H1 (cell line): Measurements from ENCODE around the gene TRIM56. TPM values are rescaled to one million over a fixed set of nuclear protein-coding genes. Genes with fewer than 3 reads are reported as not detected.

Experiments
- CTCF ChIA-PET: fragments of 300-600 bp; sonication (Branson Sonifier 250); formaldehyde crosslinking; loops from one replicate; lab custom pipeline; 2021; ENCODE audit not compliant: partially characterized antibody; lab: Charles Lee
- POLR2A ChIA-PET: fragments of 300-600 bp; sonication (Branson Sonifier 250); formaldehyde crosslinking; loops from one replicate; lab custom pipeline; 2021; ENCODE audit warnings: inconsistent platforms; ENCODE audit not compliant: partially characterized antibody; lab: Charles Lee
- DNase-seq, 2 experiments: peaks; one replicate each; pipeline versions ENCODE4 v3.0.0 to v3.0.0-alpha.2; 2010 to 2022; ENCODE audit warnings: low spot score in 2 of 2, low read depth in 1 of 2, mixed read lengths in 1 of 2
- FAIRE-seq: peaks from 2 replicates; lab custom pipeline; 2011; peaks lifted over from hg19 to GRCh38; lab: Jason Lieb, UNC
- H2AFZ ChIP-seq: 2 replicates; pipeline ENCODE4 v1.8.1; 2012; ENCODE audit warnings: low read length, inconsistent platforms
- H2AK5ac ChIP-seq: 2 replicates; pipeline ENCODE4 v1.6.1; 2013; ENCODE audit warnings: low read depth, low read length
- H2BK120ac ChIP-seq: replicated peaks from 2 replicates; pipeline ENCODE3; 2013; ENCODE audit warnings: low read depth, low read length, inconsistent platforms
- H2BK12ac ChIP-seq: 2 replicates; pipeline ENCODE4 v1.6.1; 2013; ENCODE audit warnings: low read depth, low read length
- H2BK15ac ChIP-seq: 2 replicates; pipeline ENCODE4 v1.6.1; 2013; ENCODE audit warnings: low read length
- H2BK20ac ChIP-seq: 2 replicates; pipeline ENCODE4 v1.6.1; 2013; ENCODE audit warnings: low read length
- H2BK5ac ChIP-seq: 2 replicates; pipeline ENCODE4 v1.6.1; 2013; ENCODE audit warnings: low read depth, low read length
- H3K14ac ChIP-seq: 2 replicates; pipeline ENCODE4 v1.6.1; 2013; ENCODE audit warnings: inconsistent platforms; ENCODE audit not compliant: insufficient read length
- H3K18ac ChIP-seq: 2 replicates; pipeline ENCODE4 v1.6.1; 2013; ENCODE audit warnings: low read length; ENCODE audit errors: extremely low read depth
- H3K23ac ChIP-seq: 2 replicates; pipeline ENCODE4 v1.6.1; 2013; ENCODE audit warnings: inconsistent platforms; ENCODE audit not compliant: insufficient read length
- H3K23me2 ChIP-seq: 2 replicates; pipeline ENCODE4 v1.6.1; 2013; ENCODE audit warnings: low read depth, low read length
- H3K27ac ChIP-seq: 2 replicates; pipeline ENCODE4 v1.6.1; 2011; ENCODE audit warnings: low read depth, low read length, inconsistent platforms
- H3K27me3 ChIP-seq, 4 experiments: replicated peaks in 1 of 4; 1 replicate in 1 of 4; 2 replicates in 3 of 4; pipeline versions ENCODE4 v1.6.1 to v1.8.1; 2011 to 2013; ENCODE audit warnings: low read length in 3 of 4, mild to moderate bottlenecking in 3 of 4, inconsistent platforms in 2 of 4, mixed read lengths in 2 of 4, moderate library complexity in 1 of 4; ENCODE audit not compliant: control insufficient read depth in 3 of 4, insufficient read depth in 3 of 4; ENCODE audit errors: extremely low read depth in 1 of 4
- H3K36me3 ChIP-seq, 4 experiments: 2 replicates each; pipeline versions ENCODE4 v1.6.1 to v1.8.1; 2011 to 2013; ENCODE audit warnings: mild to moderate bottlenecking in 4 of 4, low read length in 3 of 4, moderate library complexity in 2 of 4, control low read depth in 1 of 4, inconsistent platforms in 1 of 4; ENCODE audit not compliant: insufficient read depth in 4 of 4, control insufficient read depth in 2 of 4
- H3K4ac ChIP-seq: replicated peaks from 2 replicates; pipeline ENCODE3; 2013; ENCODE audit warnings: low read length, low read depth, mixed read lengths, inconsistent platforms; ENCODE audit not compliant: insufficient read length
- H3K4me1 ChIP-seq, 4 experiments: replicated peaks in 1 of 4; 1 replicate in 1 of 4; 2 replicates in 3 of 4; pipeline versions ENCODE4 v1.6.1 to v1.8.1; 2011 to 2013; ENCODE audit warnings: low read length in 3 of 4, inconsistent platforms in 2 of 4, mixed read lengths in 1 of 4; ENCODE audit not compliant: insufficient read depth in 4 of 4, control insufficient read depth in 3 of 4
- H3K4me2 ChIP-seq, 2 experiments: 2 replicates each; pipeline versions ENCODE4 v1.6.1 to v1.8.1; 2011 to 2013; ENCODE audit warnings: low read depth in 2 of 2, low read length in 2 of 2, control low read depth in 1 of 2, inconsistent platforms in 1 of 2, mild to moderate bottlenecking in 1 of 2; ENCODE audit not compliant: insufficient read depth in 1 of 2
- H3K4me3 ChIP-seq, 4 experiments: fragments of 200-600, 300-600 bp in 1 of 4; sonication (generic), shearing (Covaris generic), sonication (Bioruptor Twin) in 1 of 4; 2 replicates each; pipeline versions ENCODE4 v1.5.1 to v1.8.1; 2011 to 2016; ENCODE audit warnings: low read length in 4 of 4, low read depth in 3 of 4, control low read depth in 2 of 4, inconsistent platforms in 2 of 4, mild to moderate bottlenecking in 2 of 4, mixed read lengths in 1 of 4, moderate library complexity in 1 of 4; ENCODE audit not compliant: insufficient read depth in 2 of 4; ENCODE audit errors: extremely low read depth in 1 of 4
- H3K56ac ChIP-seq: replicated peaks from 2 replicates; pipeline ENCODE3; 2013; ENCODE audit warnings: low read depth, mild to moderate bottlenecking, mixed read lengths, low read length, inconsistent platforms; ENCODE audit not compliant: insufficient read length
- H3K79me1 ChIP-seq: 2 replicates; pipeline ENCODE4 v1.6.1; 2013; ENCODE audit warnings: low read depth, low read length, control low read depth
- H3K79me2 ChIP-seq, 2 experiments: 2 replicates each; pipeline versions ENCODE4 v1.6.1 to v1.8.1; 2012 to 2013; ENCODE audit warnings: low read length in 2 of 2, mild to moderate bottlenecking in 2 of 2, inconsistent platforms in 1 of 2; ENCODE audit not compliant: insufficient read depth in 2 of 2, control insufficient read depth in 1 of 2
- H3K9ac ChIP-seq, 4 experiments: replicated peaks in 1 of 4; 1 replicate in 1 of 4; 2 replicates in 3 of 4; pipeline versions ENCODE4 v1.6.1 to v1.8.1; 2011 to 2013; ENCODE audit warnings: low read depth in 3 of 4, low read length in 3 of 4, control low read depth in 2 of 4, mild to moderate bottlenecking in 2 of 4, moderate library complexity in 2 of 4, inconsistent platforms in 1 of 4; ENCODE audit errors: extremely low read depth in 1 of 4
- H3K9me3 ChIP-seq, 2 experiments: 2 replicates each; pipeline versions ENCODE4 v1.6.1 to v1.8.1; 2012 to 2013; ENCODE audit warnings: mild to moderate bottlenecking in 2 of 2, moderate library complexity in 2 of 2, control low read depth in 1 of 2, inconsistent platforms in 1 of 2, low read depth in 1 of 2, low read length in 1 of 2, mixed read lengths in 1 of 2; ENCODE audit not compliant: insufficient read depth in 2 of 2
- H4K20me1 ChIP-seq, 2 experiments: replicated peaks in 1 of 2; 2 replicates each; pipeline versions ENCODE3 to v1.8.1; 2011 to 2013; ENCODE audit warnings: inconsistent platforms in 2 of 2, low read length in 2 of 2, mild to moderate bottlenecking in 1 of 2; ENCODE audit not compliant: insufficient read depth in 2 of 2, control insufficient read depth in 1 of 2
- H4K5ac ChIP-seq: 2 replicates; pipeline ENCODE4 v1.6.1; 2013; ENCODE audit warnings: low read length, low read depth, mixed read lengths, inconsistent platforms; ENCODE audit not compliant: insufficient read length
- H4K8ac ChIP-seq: 2 replicates; pipeline ENCODE4 v1.8.0; 2013; ENCODE audit warnings: mild to moderate bottlenecking, moderate library complexity, low read length, inconsistent platforms; ENCODE audit not compliant: insufficient read depth; ENCODE audit errors: extremely low read depth
- H4K91ac ChIP-seq: replicated peaks from 2 replicates; pipeline ENCODE3; 2013; ENCODE audit warnings: low read length, mixed read lengths, inconsistent platforms; ENCODE audit not compliant: insufficient read length
- ATF3 ChIP-seq: IDR thresholded peaks from 2 replicates; pipeline ENCODE4 v1.6.1; 2011; ENCODE audit warnings: low read depth, mild to moderate bottlenecking, low read length; ENCODE audit not compliant: insufficient read depth
- BACH1 ChIP-seq: IDR thresholded peaks from 2 replicates; pipeline ENCODE4 v1.6.1; 2012; ENCODE audit warnings: low read length, improper control_type of control experiment
- CREB1 ChIP-seq: IDR thresholded peaks from 2 replicates; pipeline ENCODE4 v1.6.1; 2012; ENCODE audit warnings: inconsistent platforms
- E2F6 ChIP-seq: IDR thresholded peaks from 2 replicates; pipeline ENCODE4 v1.6.1; 2012; ENCODE audit warnings: inconsistent platforms
- EGR1 ChIP-seq: IDR thresholded peaks from 2 replicates; pipeline ENCODE4 v1.6.1; 2011; ENCODE audit warnings: low read depth, low read length, borderline replicate concordance
- EP300 ChIP-seq, 2 experiments: IDR thresholded peaks; 1 replicate in 1 of 2; 2 replicates in 1 of 2; pipeline ENCODE4 v1.6.1; 2011 to 2012; ENCODE audit warnings: low read depth in 2 of 2, low read length in 2 of 2, mild to moderate bottlenecking in 2 of 2, borderline replicate concordance in 1 of 2, inconsistent platforms in 1 of 2, moderate library complexity in 1 of 2
- GTF2F1 ChIP-seq: IDR thresholded peaks from 2 replicates; pipeline ENCODE4 v1.6.1; 2012; ENCODE audit warnings: low read depth, low read length, improper control_type of control experiment, borderline replicate concordance
- MAX ChIP-seq: IDR thresholded peaks from 2 replicates; pipeline ENCODE4 v1.6.1; 2012; ENCODE audit warnings: inconsistent platforms
- POU5F1 ChIP-seq: IDR thresholded peaks from 2 replicates; pipeline ENCODE4 v1.6.1; 2011; ENCODE audit warnings: low read depth, mild to moderate bottlenecking, low read length, moderate library complexity
- WGBS, 2 experiments: shearing (Covaris generic) in 1 of 2; methylation state at CpG; one replicate each; pipeline versions ENCODE4 v1.1.6 to v1.1.7; 2013 to 2015; ENCODE audit warnings: low lambda C conversion rate in 2 of 2, mixed read lengths in 2 of 2, inconsistent platforms in 1 of 2, low coverage in 1 of 2, missing lambda C conversion rate in 1 of 2; ENCODE audit not compliant: insufficient replicate concordance in 2 of 2, insufficient coverage in 1 of 2, insufficient read length in 1 of 2; ENCODE audit errors: extremely low coverage in 1 of 2, missing lambda C conversion rate in 1 of 2; 5-methylcytosine and 5-hydroxymethylcytosine counted together
- polyA plus RNA-seq, 7 experiments: library from polyadenylated mRNA; depleted of rRNA in 3 of 7; stranded (reverse) in 5 of 7; unstranded in 2 of 7; fragments of >200 nt in 5 of 7; fragments of 200-250 nt in 2 of 7; gene quantifications; 1 replicate in 5 of 7; 2 replicates in 1 of 7; 4 replicates in 1 of 7; pipeline versions ENCODE4 v1.2.1 to v1.2.3, GENCODE V29; 2011 to 2013; ENCODE audit warnings: missing spikeins in 2 of 7, mixed read lengths in 2 of 7
- total RNA-seq: library from RNA; stranded (reverse); fragmentation: NEBNext Ultra II Directional; extraction: Animal tissue kit (Norgen Biotek cat#: 25700); gene quantifications from 2 replicates; pipeline ENCODE4 v1.2.1, GENCODE V29; 2021

Gene TRIM56
- total and polyA plus RNA-seq, 2 of the 8 experiments (the other 6 are each of a cell fraction or from before 2014, with no cell fraction given) = 2.0 to 17.5 TPM

GRCh38 chr7:101066141-101066832 is 19.0 kb upstream of the TRIM56 start:
- Histone ChIP-seq H3K9ac (no peak overlapping the region), H3K4ac (no peak overlapping the region), H2BK15ac (0 out of 2 replicates have a peak overlapping the region, but pooled peaks have one; percentile 72), H2AFZ (no peak overlapping the region), H3K56ac (no peak overlapping the region), H3K14ac (no peak overlapping the region), H2BK12ac (0 out of 2 replicates have a peak overlapping the region, but pooled peaks have one; percentile 4), H2AK5ac (no peak overlapping the region), H3K27me3 (no peaks in the 10 kb centered on the region), H4K8ac (no peak overlapping the region), H4K20me1 (no peaks in the 10 kb centered on the region), H2BK120ac (no peak overlapping the region), H3K79me2 (no peaks in the 10 kb centered on the region), H3K4me2 (no peak overlapping the region; a peak in 1 of 4 replicates), H3K79me1 (no peaks in the 10 kb centered on the region), H2BK5ac (no peak overlapping the region), H3K23me2 (no peaks in the 10 kb centered on the region), H3K27ac (no peak overlapping the region), H4K91ac (no peak overlapping the region), H3K4me3 (no peak overlapping the region), H3K18ac (0 out of 2 replicates have a peak overlapping the region, but pooled peaks have one; percentile 21), H3K23ac (no peak overlapping the region), H3K9me3 (no peaks in the 10 kb centered on the region), H2BK20ac (peak overlapping the region; percentile 55; the same call in 1 of the 2 replicates), H3K36me3 (no peaks in the 10 kb centered on the region), H3K4me1 (peaks cover 0 to 11% (median 8%) of the 10 kb centered on the region in 4 experiments; a peak in 5 of 7 replicates), H4K5ac (no peak overlapping the region)
- WGBS, 2 experiments = 74% methylated on average over 15 of the region's 15 CpGs; no CpG with 5 or more reads in 1 of the 2 experiments
- no peak for DNase-seq
- FAIRE-seq = no peak
- ChIA-PET CTCF (interaction anchor here (0.5 to 2.6 kb wide), 13 partner anchors 9 to 172 kb away, joined by 3 to 11 read pairs (median 3); no protein-coding TSS in a partner anchor), POLR2A (interaction anchor here (0.8 to 1.7 kb wide), 4 partner anchors 29 to 178 kb away, joined by 3 to 5 read pairs (median 4); no protein-coding TSS in a partner anchor)
- TF ChIP-seq EGR1 (no peak), POU5F1 (no peak), CREB1 (no peak), BACH1 (no peak), E2F6 (no peak), EP300 (IDR thresholded peaks at IDR 0.05; ENCODE audit: borderline replicate concordance in 1 of 2, low read depth in 2 of 2, low read length in 2 of 2) (no peak), ATF3 (no peak), GTF2F1 (no peak), MAX (no peak)
